ENCODE measurements around the gene TAC4.

Gene TAC4, protein sequence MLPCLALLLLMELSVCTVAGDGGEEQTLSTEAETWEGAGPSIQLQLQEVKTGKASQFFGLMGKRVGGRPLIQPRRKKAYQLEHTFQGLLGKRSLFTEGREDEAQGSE

DNA sequence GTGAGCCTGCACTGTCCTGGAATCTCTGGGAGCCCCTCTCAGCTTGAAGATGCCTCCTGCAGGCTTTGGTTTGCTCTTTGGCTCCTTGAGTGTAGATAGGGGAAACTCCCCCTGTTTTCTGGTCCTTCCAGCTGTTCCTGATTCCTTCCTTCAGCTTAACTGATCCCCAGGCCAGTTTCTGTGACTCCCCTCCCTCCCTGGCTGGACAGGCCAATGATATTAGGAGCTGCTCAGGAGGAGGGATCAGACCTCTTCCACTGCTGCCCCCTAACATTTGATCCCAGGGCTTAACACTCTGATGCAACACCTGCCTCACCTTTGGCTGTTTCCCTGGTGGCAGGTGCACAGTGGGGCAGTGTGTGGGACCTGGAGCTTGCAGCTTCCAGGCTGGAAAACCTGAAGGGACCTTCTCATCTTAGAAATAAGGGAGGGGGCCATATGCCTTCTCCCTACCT lies at the start of gene TAC4:
TSS of gene TAC4 (minus strand) at position 51 of the 455 bp plus-strand sequence. CDS start 52 bp downstream, outside the sequence.
- no peaks in the 10 kb centered on the region for H3K9me3 ChIP-seq (ENCODE audit: control insufficient read depth in 2 of 2, low read length in 2 of 2)
- peaks cover 0 to 2% of the 10 kb centered on the region in 2 donors for H3K36me3 ChIP-seq (ENCODE audit: control insufficient read depth in 2 of 2, insufficient read depth in 2 of 2, low read length in 2 of 2)
- H3K4me1 ChIP-seq (ENCODE audit: control insufficient read depth in 2 of 2, insufficient read depth in 2 of 2, low read length in 2 of 2) = peaks cover 0 to 9% of the 10 kb centered on the region in 2 donors
- H3K4me3 ChIP-seq (ENCODE audit: low read length in 2 of 2) = no peak within 1 kb of the TSS
- H3K27ac ChIP-seq (ENCODE audit: low read depth in 2 of 2, low read length in 2 of 2) = no peak within 1 kb of the TSS
- no peak within 1 kb of the TSS for H3K9ac ChIP-seq (ENCODE audit: low read depth in 1 of 2, low read length in 2 of 2)
- H3K27me3 ChIP-seq (ENCODE audit: control insufficient read depth in 2 of 2, insufficient read depth in 2 of 2, low read length in 2 of 2) = peaks cover 8 to 14% of the 10 kb centered on the region in 2 donors

GRCh38 chr17:49896860-49897259 lies 49.0 kb upstream of the TAC4 start:
- Histone ChIP-seq H3K9me3 (ENCODE audit: control insufficient read depth in 2 of 2, low read length in 2 of 2) (no peaks in the 10 kb centered on the region), H3K27me3 (ENCODE audit: control insufficient read depth in 2 of 2, insufficient read depth in 2 of 2, low read length in 2 of 2) (peaks cover 28 to 34% of the 10 kb centered on the region in 2 donors), H3K36me3 (ENCODE audit: control insufficient read depth in 2 of 2, insufficient read depth in 2 of 2, low read length in 2 of 2) (no peaks in the 10 kb centered on the region), H3K4me3 (ENCODE audit: low read length in 2 of 2) (no peak overlapping the region), H3K4me1 (ENCODE audit: control insufficient read depth in 2 of 2, insufficient read depth in 2 of 2, low read length in 2 of 2) (no peaks in the 10 kb centered on the region), H3K9ac (ENCODE audit: low read depth in 1 of 2, low read length in 2 of 2) (no peak overlapping the region), H3K27ac (ENCODE audit: low read depth in 2 of 2, low read length in 2 of 2) (no peak overlapping the region)

- Histone ChIP-seq H3K27ac (ENCODE audit: low read depth in 2 of 2, low read length in 2 of 2) (no peak overlapping the region), H3K4me3 (ENCODE audit: low read length in 2 of 2) (no peak overlapping the region), H3K27me3 (ENCODE audit: control insufficient read depth in 2 of 2, insufficient read depth in 2 of 2, low read length in 2 of 2) (peaks cover 29 to 33% of the 10 kb centered on the region in 2 donors), H3K9me3 (ENCODE audit: control insufficient read depth in 2 of 2, low read length in 2 of 2) (no peaks in the 10 kb centered on the region), H3K4me1 (ENCODE audit: control insufficient read depth in 2 of 2, insufficient read depth in 2 of 2, low read length in 2 of 2) (no peaks in the 10 kb centered on the region), H3K36me3 (ENCODE audit: control insufficient read depth in 2 of 2, insufficient read depth in 2 of 2, low read length in 2 of 2) (no peaks in the 10 kb centered on the region), H3K9ac (ENCODE audit: low read depth in 1 of 2, low read length in 2 of 2) (no peak overlapping the region)
Measured at GRCh38 chr17:49896222-49896621, 48.4 kb upstream of the TAC4 start.

- Histone ChIP-seq H3K36me3 (ENCODE audit: control insufficient read depth in 2 of 2, insufficient read depth in 2 of 2, low read length in 2 of 2) (no peaks in the 10 kb centered on the region), H3K4me3 (ENCODE audit: low read length in 2 of 2) (no peak overlapping the region), H3K27me3 (ENCODE audit: control insufficient read depth in 2 of 2, insufficient read depth in 2 of 2, low read length in 2 of 2) (peaks cover 29 to 35% of the 10 kb centered on the region in 2 donors), H3K4me1 (ENCODE audit: control insufficient read depth in 2 of 2, insufficient read depth in 2 of 2, low read length in 2 of 2) (no peaks in the 10 kb centered on the region), H3K9ac (ENCODE audit: low read depth in 1 of 2, low read length in 2 of 2) (no peak overlapping the region), H3K9me3 (ENCODE audit: control insufficient read depth in 2 of 2, low read length in 2 of 2) (no peaks in the 10 kb centered on the region), H3K27ac (ENCODE audit: low read depth in 2 of 2, low read length in 2 of 2) (no peak overlapping the region)
Measured at GRCh38 chr17:49895812-49896211, 47.9 kb upstream of the TAC4 start.

GRCh38 chr17:49894761-49895160 lies 46.9 kb upstream of the TAC4 start:
- H3K27me3 ChIP-seq (ENCODE audit: control insufficient read depth in 2 of 2, insufficient read depth in 2 of 2, low read length in 2 of 2) = peaks cover 30 to 41% of the 10 kb centered on the region in 2 donors
- H3K9me3 ChIP-seq (ENCODE audit: control insufficient read depth in 2 of 2, low read length in 2 of 2) = no peaks in the 10 kb centered on the region
- no peaks in the 10 kb centered on the region for H3K36me3 ChIP-seq (ENCODE audit: control insufficient read depth in 2 of 2, insufficient read depth in 2 of 2, low read length in 2 of 2)
- no peak overlapping the region for H3K4me3 ChIP-seq (ENCODE audit: low read length in 2 of 2)
- no peaks in the 10 kb centered on the region for H3K4me1 ChIP-seq (ENCODE audit: control insufficient read depth in 2 of 2, insufficient read depth in 2 of 2, low read length in 2 of 2)
- no peak overlapping the region for H3K27ac ChIP-seq (ENCODE audit: low read depth in 2 of 2, low read length in 2 of 2)
- no peak overlapping the region for H3K9ac ChIP-seq (ENCODE audit: low read depth in 1 of 2, low read length in 2 of 2)

GRCh38 chr17:49891694-49892389 lies 44.0 kb upstream of the TAC4 start:
- Histone ChIP-seq H3K36me3 (ENCODE audit: control insufficient read depth in 2 of 2, insufficient read depth in 2 of 2, low read length in 2 of 2) (no peaks in the 10 kb centered on the region), H3K4me1 (ENCODE audit: control insufficient read depth in 2 of 2, insufficient read depth in 2 of 2, low read length in 2 of 2) (no peaks in the 10 kb centered on the region), H3K9ac (ENCODE audit: low read depth in 1 of 2, low read length in 2 of 2) (no peak overlapping the region), H3K4me3 (ENCODE audit: low read length in 2 of 2) (no peak overlapping the region), H3K27me3 (ENCODE audit: control insufficient read depth in 2 of 2, insufficient read depth in 2 of 2, low read length in 2 of 2) (peaks cover 37 to 46% of the 10 kb centered on the region in 2 donors), H3K27ac (ENCODE audit: low read depth in 2 of 2, low read length in 2 of 2) (no peak overlapping the region), H3K9me3 (ENCODE audit: control insufficient read depth in 2 of 2, low read length in 2 of 2) (no peaks in the 10 kb centered on the region)

- H3K36me3 ChIP-seq (ENCODE audit: control insufficient read depth in 2 of 2, insufficient read depth in 2 of 2, low read length in 2 of 2) = no peaks in the 10 kb centered on the region
- no peak overlapping the region for H3K27ac ChIP-seq (ENCODE audit: low read depth in 2 of 2, low read length in 2 of 2)
- peaks cover 37 to 46% of the 10 kb centered on the region in 2 donors for H3K27me3 ChIP-seq (ENCODE audit: control insufficient read depth in 2 of 2, insufficient read depth in 2 of 2, low read length in 2 of 2)
- no peak overlapping the region for H3K9ac ChIP-seq (ENCODE audit: low read depth in 1 of 2, low read length in 2 of 2)
- H3K4me1 ChIP-seq (ENCODE audit: control insufficient read depth in 2 of 2, insufficient read depth in 2 of 2, low read length in 2 of 2) = no peaks in the 10 kb centered on the region
- H3K9me3 ChIP-seq (ENCODE audit: control insufficient read depth in 2 of 2, low read length in 2 of 2) = no peaks in the 10 kb centered on the region
- H3K4me3 ChIP-seq (ENCODE audit: low read length in 2 of 2) = no peak overlapping the region
Measured at GRCh38 chr17:49891271-49891670, 43.4 kb upstream of the TAC4 start.

DNA sequence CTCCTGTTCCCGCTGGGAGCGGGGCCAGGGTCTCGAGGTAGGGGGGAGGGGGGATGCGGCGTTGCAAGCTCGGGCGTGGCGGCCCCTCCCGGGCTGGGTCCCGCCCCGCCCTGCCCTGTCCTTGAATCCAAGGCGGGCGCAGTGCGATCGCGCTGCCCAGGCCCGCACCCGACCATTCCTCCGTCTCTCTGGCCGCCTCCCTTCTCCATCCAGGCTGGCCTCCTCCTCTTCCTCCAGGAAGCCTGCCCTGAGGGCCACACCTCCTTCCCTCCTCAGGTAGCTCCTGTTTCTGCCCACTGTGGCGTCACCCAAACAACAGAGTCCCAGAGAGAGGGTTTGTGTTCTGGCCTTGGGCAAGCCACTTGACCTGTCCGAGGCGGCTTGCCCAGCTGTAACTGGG lies 43.0 kb upstream of the TAC4 start:
- Histone ChIP-seq H3K27ac (ENCODE audit: low read depth in 2 of 2, low read length in 2 of 2) (no peak overlapping the region), H3K4me1 (ENCODE audit: control insufficient read depth in 2 of 2, insufficient read depth in 2 of 2, low read length in 2 of 2) (no peaks in the 10 kb centered on the region), H3K4me3 (ENCODE audit: low read length in 2 of 2) (no peak overlapping the region), H3K36me3 (ENCODE audit: control insufficient read depth in 2 of 2, insufficient read depth in 2 of 2, low read length in 2 of 2) (no peaks in the 10 kb centered on the region), H3K9ac (ENCODE audit: low read depth in 1 of 2, low read length in 2 of 2) (no peak overlapping the region), H3K27me3 (ENCODE audit: control insufficient read depth in 2 of 2, insufficient read depth in 2 of 2, low read length in 2 of 2) (peaks cover 37 to 46% of the 10 kb centered on the region in 2 donors), H3K9me3 (ENCODE audit: control insufficient read depth in 2 of 2, low read length in 2 of 2) (no peaks in the 10 kb centered on the region)

DNA sequence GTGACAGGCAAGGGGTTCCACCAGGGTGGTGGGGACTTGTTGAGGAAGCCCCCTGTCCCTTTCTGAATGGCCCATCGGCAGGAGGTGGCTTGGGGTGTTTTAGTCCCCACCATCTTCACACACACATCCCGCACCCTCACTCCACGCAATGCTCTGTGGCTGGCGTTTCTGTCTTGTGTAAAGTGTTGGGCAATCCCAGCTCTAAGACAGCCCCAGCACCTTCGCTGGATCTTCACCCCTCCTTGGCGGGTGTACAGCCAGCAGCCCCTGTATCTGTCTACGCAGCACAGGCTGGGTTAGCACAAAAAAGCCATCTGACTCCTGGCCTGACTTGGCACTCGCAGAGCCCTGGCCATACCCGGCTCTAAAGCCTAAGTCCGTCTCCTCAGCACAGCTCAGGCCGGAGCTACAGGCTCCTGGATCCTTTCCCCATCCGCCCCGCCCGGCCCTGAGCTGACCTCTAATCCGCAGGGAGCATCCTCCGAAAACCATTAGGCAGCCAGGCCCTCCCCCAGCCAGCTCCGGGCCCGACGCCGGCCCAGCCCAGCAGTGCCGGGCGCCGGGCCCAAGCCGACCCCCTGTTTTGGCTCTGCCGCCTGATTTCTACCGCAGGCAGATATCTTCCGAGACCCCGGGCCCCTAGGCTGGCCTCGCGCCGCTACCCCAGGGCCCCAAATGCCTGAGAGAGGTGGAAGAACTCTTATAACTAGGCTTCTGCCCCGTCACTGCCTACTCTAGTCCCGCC lies 42.4 kb upstream of the TAC4 start:
- Histone ChIP-seq H3K4me1 (ENCODE audit: control insufficient read depth in 2 of 2, insufficient read depth in 2 of 2, low read length in 2 of 2) (no peaks in the 10 kb centered on the region), H3K36me3 (ENCODE audit: control insufficient read depth in 2 of 2, insufficient read depth in 2 of 2, low read length in 2 of 2) (no peaks in the 10 kb centered on the region), H3K4me3 (ENCODE audit: low read length in 2 of 2) (no peak overlapping the region), H3K9me3 (ENCODE audit: control insufficient read depth in 2 of 2, low read length in 2 of 2) (no peaks in the 10 kb centered on the region), H3K9ac (ENCODE audit: low read depth in 1 of 2, low read length in 2 of 2) (no peak overlapping the region), H3K27me3 (ENCODE audit: control insufficient read depth in 2 of 2, insufficient read depth in 2 of 2, low read length in 2 of 2) (peaks cover 34 to 46% of the 10 kb centered on the region in 2 donors), H3K27ac (ENCODE audit: low read depth in 2 of 2, low read length in 2 of 2) (no peak overlapping the region)

- Histone ChIP-seq H3K27me3 (ENCODE audit: control insufficient read depth in 2 of 2, insufficient read depth in 2 of 2, low read length in 2 of 2) (peaks cover 31 to 46% of the 10 kb centered on the region in 2 donors), H3K9me3 (ENCODE audit: control insufficient read depth in 2 of 2, low read length in 2 of 2) (no peaks in the 10 kb centered on the region), H3K9ac (ENCODE audit: low read depth in 1 of 2, low read length in 2 of 2) (no peak overlapping the region), H3K27ac (ENCODE audit: low read depth in 2 of 2, low read length in 2 of 2) (no peak overlapping the region), H3K36me3 (ENCODE audit: control insufficient read depth in 2 of 2, insufficient read depth in 2 of 2, low read length in 2 of 2) (no peaks in the 10 kb centered on the region), H3K4me3 (ENCODE audit: low read length in 2 of 2) (no peak overlapping the region), H3K4me1 (ENCODE audit: control insufficient read depth in 2 of 2, insufficient read depth in 2 of 2, low read length in 2 of 2) (no peaks in the 10 kb centered on the region)
Measured at GRCh38 chr17:49889500-49889899, 41.6 kb upstream of the TAC4 start.
